ENCODE results near the gene GIPC1. TPM values are rescaled to one million over a fixed set of nuclear protein-coding genes. Genes with fewer than 3 reads are reported as not detected.

GIPC1 gene
- total RNA-seq, 1 donor from 2014 or later, result 123 TPM

- no peaks in the 10 kb centered on the region for H3K4me1 Mint-ChIP-seq (ENCODE audit: unreplicated experiment)
- no peak for DNase-seq (ENCODE audit: extremely low spot score, unreplicated experiment)
- H3K4me3 Mint-ChIP-seq, result no peak overlapping the region
- no peaks in the 10 kb centered on the region for H3K9me3 Mint-ChIP-seq
- TF ChIP-seq CTCF (conservative IDR thresholded peaks at IDR 0.05), result no peak
- no peak overlapping the region for H3K27ac Mint-ChIP-seq
- no peaks in the 10 kb centered on the region for H3K27me3 Mint-ChIP-seq
- H3K36me3 Mint-ChIP-seq, result peaks cover 25% of the 10 kb centered on the region
Observed at GRCh38 chr19:14450168-14450874, 45.6 kb downstream of the GIPC1 start.

GRCh38 chr19:14449321-14449720 lies 46.6 kb downstream of the GIPC1 start:
- Mint-ChIP-seq H3K27me3 (no peaks in the 10 kb centered on the region), H3K27ac (peak overlapping the region; percentile 75), H3K4me1 (ENCODE audit: unreplicated experiment) (no peaks in the 10 kb centered on the region), H3K36me3 (peaks cover 25% of the 10 kb centered on the region), H3K9me3 (no peaks in the 10 kb centered on the region), H3K4me3 (no peak overlapping the region)
- no peak for DNase-seq (ENCODE audit: extremely low spot score, unreplicated experiment)
- no peak for TF ChIP-seq CTCF (conservative IDR thresholded peaks at IDR 0.05)

GRCh38 chr19:14446336-14447036 lies 49.4 kb downstream of the GIPC1 start:
- no peak overlapping the region for H3K4me3 Mint-ChIP-seq
- peaks cover 28% of the 10 kb centered on the region for H3K36me3 Mint-ChIP-seq
- no peak overlapping the region for H3K27ac Mint-ChIP-seq
- no peaks in the 10 kb centered on the region for H3K27me3 Mint-ChIP-seq
- no peak for TF ChIP-seq CTCF (conservative IDR thresholded peaks at IDR 0.05)
- no peak for DNase-seq (ENCODE audit: extremely low spot score, unreplicated experiment)
- H3K4me1 Mint-ChIP-seq (ENCODE audit: unreplicated experiment), result no peaks in the 10 kb centered on the region
- no peaks in the 10 kb centered on the region for H3K9me3 Mint-ChIP-seq

GRCh38 chr19:14443632-14444216 lies 52.2 kb downstream of the GIPC1 start:
- no peak for DNase-seq (ENCODE audit: extremely low spot score, unreplicated experiment)
- H3K36me3 Mint-ChIP-seq, result peaks cover 18% of the 10 kb centered on the region
- H3K27me3 Mint-ChIP-seq, result no peaks in the 10 kb centered on the region
- no peak for TF ChIP-seq CTCF (conservative IDR thresholded peaks at IDR 0.05)
- H3K4me1 Mint-ChIP-seq (ENCODE audit: unreplicated experiment), result peaks cover 6% of the 10 kb centered on the region
- no peak overlapping the region for H3K4me3 Mint-ChIP-seq
- H3K27ac Mint-ChIP-seq, result no peak overlapping the region
- no peaks in the 10 kb centered on the region for H3K9me3 Mint-ChIP-seq

- H3K27ac Mint-ChIP-seq, result no peak overlapping the region
- H3K4me1 Mint-ChIP-seq (ENCODE audit: unreplicated experiment), result peaks cover 6% of the 10 kb centered on the region
- peaks cover 15% of the 10 kb centered on the region for H3K36me3 Mint-ChIP-seq
- no peaks in the 10 kb centered on the region for H3K9me3 Mint-ChIP-seq
- no peak for TF ChIP-seq CTCF (conservative IDR thresholded peaks at IDR 0.05)
- no peak overlapping the region for H3K4me3 Mint-ChIP-seq
- H3K27me3 Mint-ChIP-seq, result no peaks in the 10 kb centered on the region
- no peak for DNase-seq (ENCODE audit: extremely low spot score, unreplicated experiment)
Observed at GRCh38 chr19:14442891-14443631, 52.9 kb downstream of the GIPC1 start.
